ENCODE results near the gene KY. TPM values are rescaled to one million over a fixed set of nuclear protein-coding genes. Genes with fewer than 3 reads are reported as not detected.
"Not testable (repeated sequence)": the region's sequence is repeated elsewhere in the genome, so short reads cannot be mapped to it uniquely, and the experiment has no call there.

Gene KY
- total RNA-seq, 4 donors from 2014 or later = 4.0 to 5.2 TPM; not detected in 2

DNA sequence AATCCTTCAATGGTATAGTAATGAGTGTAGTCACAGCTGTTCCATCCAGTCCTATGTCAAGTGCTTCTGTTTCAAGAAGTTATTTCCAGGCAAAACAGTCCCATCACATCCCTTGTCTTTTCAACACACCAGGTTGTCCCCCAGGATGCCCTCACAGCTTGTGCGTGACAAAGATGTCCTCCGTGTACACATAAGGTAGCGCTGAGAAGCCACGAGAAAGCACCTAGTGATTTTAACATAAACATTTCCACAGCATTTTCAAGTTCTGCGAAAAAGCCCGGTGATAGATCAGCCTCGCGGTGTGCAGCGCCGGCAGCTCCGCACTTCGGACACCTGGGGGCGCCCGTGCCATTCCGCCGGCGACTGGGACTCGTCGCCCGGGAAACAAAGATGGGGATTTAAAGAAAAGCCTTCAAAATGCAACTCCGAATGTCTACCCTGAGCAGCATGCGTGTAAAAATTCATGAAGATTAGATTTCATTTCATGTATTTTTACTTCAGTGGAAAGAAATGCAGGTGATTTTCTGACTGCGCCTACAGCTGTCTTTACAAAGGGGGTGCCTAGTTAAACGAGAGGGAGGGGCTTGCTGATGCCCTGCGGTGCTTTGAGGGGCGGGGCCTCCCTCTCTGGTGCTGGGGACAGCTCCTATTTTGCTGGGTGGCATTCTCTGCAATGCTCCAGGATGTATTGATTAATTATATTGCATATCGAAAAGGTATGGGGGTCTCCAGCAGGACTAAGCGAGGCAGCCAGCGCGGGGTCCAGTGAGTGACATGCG is 49.9 kb downstream of the KY start:
- intact Hi-C loops (cut with DNase I; ENCODE audit: low total_unique reads) = no loop called here
- Histone ChIP-seq H3K27me3 (no peaks in the 10 kb centered on the region), H3K4me3 (no peak overlapping the region), H3K4me1 (no peaks in the 10 kb centered on the region), H3K9me3 (no peaks in the 10 kb centered on the region), H3K27ac (no peak overlapping the region), H3K36me3 (no peaks in the 10 kb centered on the region)
- TF ChIP-seq, protein P1, sequence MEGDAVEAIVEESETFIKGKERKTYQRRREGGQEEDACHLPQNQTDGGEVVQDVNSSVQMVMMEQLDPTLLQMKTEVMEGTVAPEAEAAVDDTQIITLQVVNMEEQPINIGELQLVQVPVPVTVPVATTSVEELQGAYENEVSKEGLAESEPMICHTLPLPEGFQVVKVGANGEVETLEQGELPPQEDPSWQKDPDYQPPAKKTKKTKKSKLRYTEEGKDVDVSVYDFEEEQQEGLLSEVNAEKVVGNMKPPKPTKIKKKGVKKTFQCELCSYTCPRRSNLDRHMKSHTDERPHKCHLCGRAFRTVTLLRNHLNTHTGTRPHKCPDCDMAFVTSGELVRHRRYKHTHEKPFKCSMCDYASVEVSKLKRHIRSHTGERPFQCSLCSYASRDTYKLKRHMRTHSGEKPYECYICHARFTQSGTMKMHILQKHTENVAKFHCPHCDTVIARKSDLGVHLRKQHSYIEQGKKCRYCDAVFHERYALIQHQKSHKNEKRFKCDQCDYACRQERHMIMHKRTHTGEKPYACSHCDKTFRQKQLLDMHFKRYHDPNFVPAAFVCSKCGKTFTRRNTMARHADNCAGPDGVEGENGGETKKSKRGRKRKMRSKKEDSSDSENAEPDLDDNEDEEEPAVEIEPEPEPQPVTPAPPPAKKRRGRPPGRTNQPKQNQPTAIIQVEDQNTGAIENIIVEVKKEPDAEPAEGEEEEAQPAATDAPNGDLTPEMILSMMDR (IDR thresholded peaks at IDR 0.05) = peak; percentile 74 to 95 (median 84)
- TF ChIP-seq POLR2A (IDR thresholded peaks at IDR 0.05) = no peak
- peak in 1 of 2 donors; percentile 61 for DNase-seq

DNA sequence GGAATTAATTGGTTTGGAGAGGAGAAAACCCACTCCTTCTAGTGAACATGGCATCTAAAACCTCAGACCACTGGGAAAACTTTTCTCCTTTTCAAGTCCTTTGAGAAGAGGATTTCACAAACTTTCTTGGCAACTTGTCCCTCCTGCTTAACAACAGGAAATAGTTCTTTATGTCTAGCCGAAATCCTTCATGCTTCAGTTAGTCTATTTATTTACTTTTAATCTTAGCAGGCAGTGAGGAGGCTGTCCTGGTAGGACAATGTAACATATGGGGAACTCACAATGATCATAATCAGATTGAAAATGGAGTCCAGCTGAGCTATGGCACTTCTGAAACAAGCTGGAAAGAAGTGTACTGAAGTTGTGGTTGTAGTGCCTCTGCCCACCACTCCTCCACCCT is 50.6 kb downstream of the KY start:
- DNase-seq = no peak
- Histone ChIP-seq H3K27ac (no peak overlapping the region), H3K9me3 (no peaks in the 10 kb centered on the region), H3K4me1 (no peaks in the 10 kb centered on the region), H3K27me3 (no peaks in the 10 kb centered on the region), H3K36me3 (no peaks in the 10 kb centered on the region), H3K4me3 (no peak overlapping the region)
- intact Hi-C loops (cut with DNase I; ENCODE audit: low total_unique reads) = no loop called here
- no peak for TF ChIP-seq POLR2A (IDR thresholded peaks at IDR 0.05)
- TF ChIP-seq, protein P1 (IDR thresholded peaks at IDR 0.05) = no peak

DNA sequence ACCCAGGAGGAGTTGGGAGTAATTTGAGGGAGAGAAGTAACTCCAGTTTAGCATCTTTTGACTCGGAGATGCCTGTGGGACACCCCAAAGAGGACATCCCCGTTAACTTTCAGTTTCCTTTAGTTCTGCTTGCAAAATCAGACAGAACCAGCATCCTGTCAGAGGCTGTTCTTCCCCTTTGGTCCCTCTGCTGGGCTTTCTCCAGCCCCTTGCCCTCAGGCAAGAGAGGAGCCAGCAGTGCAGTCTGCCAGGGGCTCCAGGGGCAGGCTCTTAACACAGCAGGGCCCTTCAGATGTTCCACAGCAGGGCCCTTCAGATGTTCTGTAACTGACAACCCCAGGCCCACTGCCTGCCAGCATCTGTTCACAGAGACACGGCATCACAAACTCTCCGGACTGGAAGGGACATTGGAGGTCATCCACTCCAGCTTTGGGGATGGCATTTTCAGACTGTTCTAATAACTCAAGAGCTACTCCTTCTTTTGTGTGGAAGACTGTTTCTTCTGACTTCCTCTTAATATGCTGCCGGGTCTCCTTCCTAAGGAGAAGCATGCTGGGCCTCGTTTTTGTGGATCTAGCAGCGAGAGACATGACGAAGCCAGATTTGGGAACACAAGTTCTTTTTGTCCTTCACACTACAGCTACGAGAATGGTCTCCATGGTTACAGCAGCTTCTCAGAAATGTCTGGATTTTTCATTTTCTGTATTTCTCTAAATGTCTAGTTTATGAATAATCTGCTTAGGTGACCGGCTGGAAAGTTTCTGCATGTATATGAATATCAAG is 51.9 kb downstream of the KY start:
- H3K4me3 ChIP-seq = no peak overlapping the region
- no peaks in the 10 kb centered on the region for H3K36me3 ChIP-seq
- H3K4me1 ChIP-seq = no peaks in the 10 kb centered on the region
- no peak for DNase-seq
- H3K27ac ChIP-seq = no peak overlapping the region
- TF ChIP-seq, protein P1 (IDR thresholded peaks at IDR 0.05) = no peak
- TF ChIP-seq POLR2A (IDR thresholded peaks at IDR 0.05) = no peak
- intact Hi-C loops (cut with DNase I; ENCODE audit: low total_unique reads) = no loop called here
- H3K27me3 ChIP-seq = no peaks in the 10 kb centered on the region
- H3K9me3 ChIP-seq = no peaks in the 10 kb centered on the region

DNA sequence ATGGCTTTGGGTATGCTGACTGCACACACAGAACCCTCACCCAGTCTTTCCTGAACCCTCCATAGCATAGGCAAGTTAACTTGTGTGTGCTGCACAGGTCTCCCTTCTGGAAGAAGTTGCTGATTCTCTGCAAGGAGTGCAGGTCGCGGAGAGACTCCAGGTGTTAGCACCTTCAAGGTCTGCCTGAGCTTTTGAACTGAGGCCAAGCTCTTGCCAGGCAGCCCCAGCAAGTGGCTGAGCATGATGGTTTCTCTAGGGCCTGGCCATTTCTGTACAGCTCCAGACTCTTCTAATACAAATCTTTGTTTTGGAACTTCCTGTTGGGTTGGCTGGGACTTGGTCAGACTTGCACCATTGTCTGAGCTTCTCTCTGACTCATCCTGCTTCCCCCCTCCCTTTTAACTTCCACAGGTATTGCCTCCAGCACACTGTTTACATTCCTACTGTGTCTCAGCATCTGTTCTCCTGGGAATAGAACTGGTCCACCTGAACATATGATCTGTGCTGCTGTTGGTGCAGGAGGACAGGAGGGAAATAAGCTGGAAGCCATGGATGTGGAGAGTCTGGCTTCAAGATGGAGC is 53.3 kb downstream of the KY start:
- intact Hi-C loops (cut with DNase I; ENCODE audit: low total_unique reads) = no loop called here
- no peaks in the 10 kb centered on the region for H3K36me3 ChIP-seq
- H3K27ac ChIP-seq = no peak overlapping the region
- TF ChIP-seq, protein P1 (IDR thresholded peaks at IDR 0.05) = no peak
- TF ChIP-seq POLR2A (IDR thresholded peaks at IDR 0.05) = no peak
- H3K27me3 ChIP-seq = no peaks in the 10 kb centered on the region
- no peak for DNase-seq
- H3K4me1 ChIP-seq = no peaks in the 10 kb centered on the region
- no peaks in the 10 kb centered on the region for H3K9me3 ChIP-seq
- H3K4me3 ChIP-seq = no peak overlapping the region

DNA sequence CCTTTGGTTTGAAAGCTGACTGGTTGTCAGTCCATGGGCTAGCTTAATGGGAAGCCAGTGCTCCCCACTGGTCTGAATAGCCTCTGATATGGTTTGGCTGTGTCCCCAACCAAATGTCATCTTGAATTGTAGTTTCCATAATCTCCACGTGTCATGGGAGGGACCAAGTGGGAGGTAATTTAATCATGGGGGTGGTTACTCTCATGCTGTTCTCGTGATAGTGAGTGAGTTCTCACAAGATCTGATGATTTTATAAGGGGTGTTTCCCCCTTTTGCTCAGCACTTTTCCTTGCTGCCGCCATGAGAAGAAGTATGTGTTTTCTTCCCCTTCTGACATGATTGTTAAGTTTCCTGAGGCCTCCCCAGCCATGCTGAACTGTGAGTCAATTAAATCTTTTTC is 55.8 kb downstream of the KY start:
- H3K27ac ChIP-seq; H3K9me3 ChIP-seq; H3K27me3 ChIP-seq; H3K36me3 ChIP-seq; H3K4me1 ChIP-seq; DNase-seq; intact Hi-C loops (cut with DNase I; ENCODE audit: low total_unique reads); H3K4me3 ChIP-seq: not testable (repeated sequence)
